ENCODE measurements around the gene LMOD1. TPM values are rescaled to one million over a fixed set of nuclear protein-coding genes. Genes with fewer than 3 reads are reported as not detected.

The LMOD1 gene
- total RNA-seq: 9.8 and 11.2 TPM in 2 replicates

GRCh38 chr1:201946224-201946908 lies at the start of gene LMOD1:
LMOD1 (minus strand) TSS chr1:201946548; CDS start chr1:201946340, 208 bp downstream.

GRCh38 chr1:201982623-201983379 lies 36.5 kb upstream of the LMOD1 start, which contains the start of gene RNPEP:
RNPEP (plus strand) TSS chr1:201982648; CDS start chr1:201982667, 19 bp downstream.

GRCh38 chr1:201955009-201955728 lies 8.8 kb upstream of the LMOD1 start, which contains the start of gene TIMM17A:
TIMM17A (plus strand) TSS chr1:201955503; CDS start chr1:201955527, 24 bp downstream.

GRCh38 chr1:201888282-201889089 lies 57.9 kb downstream of the LMOD1 start, which contains the start of gene SHISA4:
SHISA4 (plus strand) TSS chr1:201888898; CDS start chr1:201888995, 97 bp downstream.

Other genes with a start within 250 kb of the LMOD1 start
- gene IPO9, start 117.4 kb downstream of the LMOD1 start, total RNA-seq: 15.4 and 20.5 TPM in 2 replicates
- 35.5 and 40.1 TPM in 2 replicates for gene SHISA4, start 57.6 kb downstream of the LMOD1 start, total RNA-seq
- 66.6 and 76.4 TPM in 2 replicates for gene TIMM17A, start 9.0 kb upstream of the LMOD1 start, total RNA-seq
- 77.3 and 83.3 TPM in 2 replicates for gene RNPEP, start 36.1 kb upstream of the LMOD1 start, total RNA-seq
- not detected in 2 replicates for gene ELF3, start 64.0 kb upstream of the LMOD1 start, total RNA-seq
- not detected in 2 replicates for gene GPR37L1, start 176.4 kb upstream of the LMOD1 start, total RNA-seq
- gene ARL8A, start 198.2 kb upstream of the LMOD1 start, total RNA-seq: 16.7 and 20.2 TPM in 2 replicates
- gene PTPN7, start 214.1 kb upstream of the LMOD1 start, total RNA-seq: not detected in 2 replicates
- gene LGR6, start 247.3 kb upstream of the LMOD1 start, total RNA-seq: not detected in 2 replicates

Data from myometrial cell (primary cell).